Stimulated activated CD4-positive, alpha-beta T cell treated with anti-CD3 and anti-CD28 coated beads, Interleukin-1b, Interleukin-23, amount 100 ng/mL, for 48 hours (primary cell): ENCODE data around the gene AGPAT4.

Experiments
- DNase-seq: peaks from one replicate; pipeline ENCODE4 v3.0.0-alpha.2; 2020

The AGPAT4 gene

GRCh38 chr6:161107779-161108730, 165.8 kb downstream of the AGPAT4 start:
- no peak for DNase-seq

- DNase-seq: no peak
Measured at GRCh38 chr6:161105408-161105807, 168.5 kb downstream of the AGPAT4 start.

GRCh38 chr6:161104966-161105365, 168.9 kb downstream of the AGPAT4 start:
- DNase-seq: no peak

- DNase-seq: no peak
Measured at GRCh38 chr6:161103475-161103874, 170.4 kb downstream of the AGPAT4 start.

GRCh38 chr6:161101517-161101916, 172.3 kb downstream of the AGPAT4 start:
- no peak for DNase-seq

GRCh38 chr6:161100072-161100471, 173.8 kb downstream of the AGPAT4 start:
- DNase-seq: no peak

- no peak for DNase-seq
Measured at GRCh38 chr6:161095916-161096315, 177.9 kb downstream of the AGPAT4 start.

GRCh38 chr6:161094955-161095354, 178.9 kb downstream of the AGPAT4 start:
- no peak for DNase-seq

- no peak for DNase-seq
Measured at GRCh38 chr6:161091972-161092701, 181.7 kb downstream of the AGPAT4 start.

GRCh38 chr6:161091151-161091550, 182.7 kb downstream of the AGPAT4 start:
- no peak for DNase-seq

GRCh38 chr6:161088676-161089328, 185.1 kb downstream of the AGPAT4 start:
- DNase-seq: no peak

GRCh38 chr6:161085246-161085645, 188.6 kb downstream of the AGPAT4 start:
- DNase-seq: no peak

GRCh38 chr6:161082215-161082614, 191.6 kb downstream of the AGPAT4 start:
- no peak for DNase-seq

GRCh38 chr6:161080263-161080970, 193.4 kb downstream of the AGPAT4 start:
- no peak for DNase-seq
